GOT3 (cell line): ENCODE measurements around the gene FNDC3B.
"Not testable (repeated sequence)": the region's sequence is repeated elsewhere in the genome, so short reads cannot be mapped to it uniquely, and the experiment has no call there.

Source experiments
- DNase-seq: peaks from one replicate; lab custom pipeline; 2025; ENCODE audit warnings: mixed read lengths; lab: John Stamatoyannopoulos, UW

The FNDC3B gene

GRCh38 chr3:172365028-172365567, 325.7 kb downstream of the FNDC3B start:
- no peak for DNase-seq

- DNase-seq = no peak
Measured at GRCh38 chr3:172367205-172368105, 328.1 kb downstream of the FNDC3B start.

- not testable (repeated sequence) for DNase-seq
Measured at GRCh38 chr3:172368556-172368955, 329.2 kb downstream of the FNDC3B start.

- no peak for DNase-seq
Measured at GRCh38 chr3:172369590-172370259, 330.3 kb downstream of the FNDC3B start.

GRCh38 chr3:172370419-172370818, 331.0 kb downstream of the FNDC3B start:
- no peak for DNase-seq

- no peak for DNase-seq
Measured at GRCh38 chr3:172371544-172371943, 332.2 kb downstream of the FNDC3B start.

- no peak for DNase-seq
Measured at GRCh38 chr3:172372895-172373294, 333.5 kb downstream of the FNDC3B start.

- no peak for DNase-seq
Measured at GRCh38 chr3:172373912-172374311, 334.5 kb downstream of the FNDC3B start.

GRCh38 chr3:172375206-172375850, 335.9 kb downstream of the FNDC3B start:
- DNase-seq = no peak

- no peak for DNase-seq
Measured at GRCh38 chr3:172376402-172376801, 337.0 kb downstream of the FNDC3B start.

- DNase-seq = no peak
Measured at GRCh38 chr3:172376881-172377280, 337.5 kb downstream of the FNDC3B start.

- DNase-seq = no peak
Measured at GRCh38 chr3:172378439-172378838, 339.1 kb downstream of the FNDC3B start.

- DNase-seq = no peak
Measured at GRCh38 chr3:172379372-172379771, 340.0 kb downstream of the FNDC3B start.

GRCh38 chr3:172380632-172381031, 341.3 kb downstream of the FNDC3B start:
- DNase-seq = no peak

- DNase-seq = no peak
Measured at GRCh38 chr3:172383306-172383796, 344.0 kb downstream of the FNDC3B start.

GRCh38 chr3:172384836-172385235, 345.5 kb downstream of the FNDC3B start:
- no peak for DNase-seq

GRCh38 chr3:172387728-172388127, 348.4 kb downstream of the FNDC3B start:
- DNase-seq = no peak

- no peak for DNase-seq
Measured at GRCh38 chr3:172388412-172389078, 349.2 kb downstream of the FNDC3B start.

- no peak for DNase-seq
Measured at GRCh38 chr3:172390792-172391191, 351.4 kb downstream of the FNDC3B start.

- no peak for DNase-seq
Measured at GRCh38 chr3:172391592-172392302, 352.4 kb downstream of the FNDC3B start.

- no peak for DNase-seq
Measured at GRCh38 chr3:172394692-172395091, 355.3 kb downstream of the FNDC3B start.
